ENCODE data around the gene SPAM1.
"Not testable (repeated sequence)": the region's sequence is repeated elsewhere in the genome, so short reads cannot be mapped to it uniquely, and the experiment has no call there.

The SPAM1 gene

DNA sequence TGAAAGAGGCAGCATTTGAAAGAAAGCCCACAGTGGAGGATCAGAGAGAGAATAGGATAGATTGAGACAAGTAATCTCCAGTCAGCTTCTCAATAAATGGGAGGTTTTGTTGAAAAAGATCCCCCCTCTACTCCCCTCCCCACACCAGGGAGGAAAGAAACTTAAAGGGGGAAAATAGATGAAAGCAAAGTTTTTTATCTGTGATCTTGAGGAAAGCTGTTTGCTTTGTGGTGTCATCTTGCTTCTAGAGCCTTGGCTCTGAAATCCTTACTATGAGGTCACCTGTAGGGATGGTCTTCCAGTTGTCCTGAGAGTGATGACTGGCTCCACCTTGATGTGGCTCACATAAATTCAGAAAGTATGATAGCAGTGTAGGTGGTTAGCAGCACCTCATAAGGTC lies at the start of gene SPAM1:
Gene SPAM1, plus strand, starts transcription at position 301 of the 400 bp plus-strand sequence. CDS start 28,330 bp downstream, outside the sequence.
- DNase-seq, result no peak

DNA sequence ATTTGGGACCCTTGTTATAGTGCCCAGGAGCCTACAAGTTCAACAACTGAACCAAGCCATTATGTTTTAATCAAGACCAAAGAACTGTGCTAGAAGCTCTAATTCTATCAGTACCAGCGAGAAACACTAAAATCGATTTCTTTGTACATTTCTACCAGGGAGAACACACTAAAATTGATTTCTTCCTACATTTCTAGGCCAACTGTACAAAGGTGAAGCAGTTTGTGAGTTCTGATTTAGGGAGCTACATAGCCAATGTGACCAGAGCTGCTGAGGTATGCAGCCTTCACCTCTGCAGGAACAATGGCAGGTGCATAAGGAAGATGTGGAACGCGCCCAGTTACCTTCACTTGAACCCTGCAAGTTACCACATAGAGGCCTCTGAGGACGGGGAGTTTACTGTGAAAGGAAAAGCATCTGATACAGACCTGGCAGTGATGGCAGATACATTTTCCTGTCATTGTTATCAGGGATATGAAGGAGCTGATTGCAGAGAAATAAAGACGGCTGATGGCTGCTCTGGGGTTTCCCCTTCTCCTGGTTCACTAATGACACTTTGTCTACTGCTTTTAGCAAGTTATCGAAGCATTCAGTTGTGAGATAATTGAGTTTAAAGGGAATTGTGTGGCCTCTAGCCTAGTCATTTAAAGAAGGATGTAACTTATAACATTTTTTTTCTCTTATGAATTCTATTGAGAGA lies 48.3 kb upstream of the SPAM1 start:
- no peak for DNase-seq

DNA sequence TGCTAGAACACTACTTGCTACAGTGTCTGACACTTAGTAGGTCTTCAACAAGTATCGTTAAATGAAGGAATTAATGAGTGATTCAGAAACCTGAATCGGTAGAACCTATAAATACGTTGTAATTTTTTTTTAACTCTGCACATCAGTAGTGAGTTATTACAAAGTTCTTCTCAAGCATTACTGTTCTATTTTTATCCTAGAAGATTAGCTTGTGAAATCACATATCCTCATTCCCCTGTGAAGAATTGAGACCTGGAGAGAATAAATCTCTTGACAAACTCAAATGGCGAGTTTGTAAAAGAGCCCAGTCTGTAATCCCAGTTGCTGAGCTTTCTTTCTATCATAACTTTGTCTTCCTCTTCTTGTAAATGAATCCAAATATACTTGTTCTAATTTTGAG lies 45.4 kb upstream of the SPAM1 start:
- no peak for DNase-seq

DNA sequence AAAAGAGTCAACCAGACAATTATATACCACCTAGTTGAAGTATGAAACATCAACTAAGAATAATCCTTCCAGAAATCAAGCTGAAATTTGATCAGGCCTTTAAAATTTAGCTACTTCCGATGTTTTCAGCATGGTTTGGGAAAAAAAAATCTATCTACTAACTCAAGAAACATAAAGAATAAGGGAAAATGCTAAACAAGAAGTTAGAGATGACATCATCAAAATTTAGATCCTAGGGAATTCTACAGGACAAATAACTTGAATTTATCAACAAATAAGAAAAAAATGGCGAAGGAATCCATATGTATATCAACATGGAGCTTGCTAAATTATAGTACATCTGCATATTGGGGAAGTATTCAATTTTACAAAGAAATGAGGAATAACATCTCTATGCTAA lies 43.7 kb upstream of the SPAM1 start:
- no peak for DNase-seq

GRCh38 chr7:123883154-123883553 lies 41.9 kb upstream of the SPAM1 start:
- no peak for DNase-seq

DNA sequence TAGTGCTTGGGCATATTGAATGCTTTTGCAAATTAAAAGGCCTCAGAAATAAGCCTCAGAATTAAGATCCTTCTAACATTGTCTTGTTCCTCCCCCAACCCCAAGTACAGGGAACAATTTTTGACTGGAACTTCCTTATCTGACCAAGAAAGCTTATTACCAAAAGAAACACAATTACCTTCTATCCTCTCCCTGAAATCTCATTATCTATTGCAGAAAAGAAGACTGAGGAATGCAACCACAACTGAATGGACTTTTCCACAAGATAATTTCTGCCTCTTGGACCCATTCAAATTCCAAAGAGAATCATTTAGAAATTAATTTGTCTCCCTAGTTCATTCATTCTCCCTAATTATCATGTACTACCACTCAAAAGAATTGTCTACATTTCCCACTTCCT lies 36.8 kb upstream of the SPAM1 start:
- no peak for DNase-seq

DNA sequence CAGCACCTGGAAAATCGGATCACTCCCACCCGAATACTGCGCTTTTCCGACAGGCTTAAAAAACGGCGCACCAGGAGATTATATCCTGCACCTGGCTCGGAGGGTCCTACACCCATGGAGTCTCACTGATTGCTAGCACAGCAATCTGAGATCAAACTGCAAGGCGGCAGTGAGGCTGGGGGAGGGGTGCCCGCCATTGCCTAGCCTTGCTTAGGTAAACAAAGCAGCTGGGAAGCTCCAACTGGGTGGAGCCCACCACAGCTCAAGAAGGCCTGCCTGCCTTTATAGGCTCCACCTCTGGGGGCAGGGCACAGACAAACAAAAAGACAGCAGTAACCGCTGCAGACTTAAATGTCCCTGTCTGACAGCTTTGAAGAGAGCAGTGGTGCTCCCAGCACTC lies 30.3 kb upstream of the SPAM1 start:
- DNase-seq, result not testable (repeated sequence)

DNA sequence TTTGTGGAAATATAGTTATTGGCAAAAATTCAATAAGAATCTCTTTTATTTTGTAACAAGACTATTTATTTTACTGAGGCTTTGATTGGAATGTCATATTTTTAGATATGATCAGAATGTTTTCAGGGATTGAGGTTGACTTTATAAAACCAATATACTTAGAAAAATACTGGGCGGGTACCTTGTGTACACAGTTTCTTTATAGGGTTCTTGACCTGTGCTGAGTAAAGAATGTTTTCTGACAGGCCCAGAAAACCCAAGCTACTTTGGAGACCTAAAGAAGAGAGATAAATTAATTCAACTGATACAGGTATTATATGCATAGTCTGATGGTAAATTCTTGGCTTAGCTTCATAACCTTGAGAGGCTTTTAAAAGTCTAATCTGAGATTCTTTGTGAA lies 23.9 kb upstream of the SPAM1 start:
- no peak for DNase-seq

DNA sequence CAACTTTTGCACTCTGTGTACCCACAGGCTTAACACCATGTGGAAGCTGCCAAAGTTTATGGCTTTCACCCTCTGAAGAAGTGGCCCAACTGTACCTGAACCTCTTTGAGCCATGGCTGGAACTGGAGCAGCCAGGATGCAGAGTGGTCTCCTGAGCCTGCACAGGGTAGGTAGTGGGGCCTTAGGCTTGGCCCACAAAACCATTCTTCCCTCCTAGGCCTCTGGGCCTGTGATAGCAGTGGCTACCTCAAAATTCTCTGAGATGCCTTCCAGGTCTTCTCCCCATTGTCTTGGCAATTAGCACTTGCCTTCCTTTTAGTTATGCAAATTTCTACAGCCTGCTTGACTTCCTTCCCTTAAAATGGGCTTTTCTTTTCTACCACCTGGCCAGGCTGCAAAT lies 19.3 kb upstream of the SPAM1 start:
- DNase-seq, result no peak

GRCh38 chr7:123916240-123916724 lies 8.8 kb upstream of the SPAM1 start:
- DNase-seq, result no peak

- no peak for DNase-seq
These were observed 7.2 kb upstream of the SPAM1 start for GRCh38 chr7:123917878-123918277.

DNA sequence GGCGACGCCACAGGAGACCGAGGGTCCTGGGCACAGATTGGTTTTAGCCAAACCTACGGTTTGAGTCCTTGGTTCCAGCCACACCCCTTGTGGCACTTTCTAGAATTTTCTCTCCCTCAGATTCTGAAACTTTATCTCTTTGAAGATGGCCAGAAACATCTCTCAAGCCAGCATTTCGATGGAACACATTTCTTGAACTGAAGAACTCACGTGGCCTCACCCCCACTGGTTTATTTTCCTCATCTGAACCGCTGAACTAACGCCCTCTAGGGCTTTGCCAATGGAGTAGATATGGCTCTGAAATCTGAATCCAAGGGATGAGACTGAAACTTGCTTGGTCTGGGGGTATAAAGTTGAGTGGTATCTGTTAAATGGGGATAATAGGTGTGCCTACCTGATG lies 6.7 kb upstream of the SPAM1 start:
- DNase-seq, result no peak

- DNase-seq, result no peak
These were observed 1.4 kb upstream of the SPAM1 start for GRCh38 chr7:123923599-123923998.

GRCh38 chr7:123929107-123929506 lies 4.1 kb downstream of the SPAM1 start:
- DNase-seq, result no peak

- DNase-seq, result no peak
These were observed 4.6 kb downstream of the SPAM1 start for GRCh38 chr7:123929655-123930054.

DNA sequence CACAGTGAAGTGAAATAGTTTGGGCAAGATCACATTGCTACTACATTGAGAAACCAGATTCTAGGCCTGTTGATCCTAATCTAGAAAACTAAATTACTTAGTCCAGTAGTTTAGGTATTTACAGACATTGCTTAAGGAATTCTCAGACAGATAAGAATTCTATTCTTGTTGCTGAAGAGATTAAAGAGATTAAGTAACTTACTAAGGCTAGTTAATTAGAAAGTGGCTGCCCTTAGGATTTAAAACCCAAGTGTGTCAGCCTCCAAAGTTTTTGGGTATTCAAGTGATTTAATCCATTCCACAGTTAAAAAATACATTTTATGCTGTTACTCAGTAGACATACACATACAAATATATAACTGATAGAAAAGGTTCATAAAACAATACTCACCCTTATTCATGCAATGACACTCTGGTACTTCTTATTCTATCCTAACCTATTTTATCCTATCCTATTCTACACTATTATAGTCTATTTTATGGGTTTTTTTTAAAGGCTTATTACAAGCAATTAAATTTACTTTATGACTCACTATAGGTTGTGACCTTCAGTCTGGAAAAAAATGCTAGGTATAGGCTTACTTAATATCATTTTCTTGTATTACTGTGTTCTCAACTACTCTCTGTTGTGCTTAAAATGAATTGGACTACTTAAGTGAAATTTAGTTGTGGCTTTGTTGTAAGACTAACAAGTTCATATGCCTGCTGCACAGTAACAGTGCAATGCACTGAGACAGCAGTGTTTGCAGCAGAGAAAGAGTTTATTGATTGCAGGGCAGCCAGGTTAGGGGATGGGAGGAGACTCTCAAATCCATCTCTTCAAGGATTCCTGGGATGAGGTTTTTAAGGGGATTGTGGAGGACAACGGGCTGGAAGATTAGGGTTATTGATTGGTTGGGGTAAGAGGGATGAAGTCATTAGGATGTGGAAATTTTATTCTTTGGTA lies 10.7 kb downstream of the SPAM1 start:
- DNase-seq, result no peak

- DNase-seq, result no peak
These were observed 11.3 kb downstream of the SPAM1 start for GRCh38 chr7:123936388-123936787.

- DNase-seq, result no peak
These were observed 14.7 kb downstream of the SPAM1 start for GRCh38 chr7:123939784-123940183.

DNA sequence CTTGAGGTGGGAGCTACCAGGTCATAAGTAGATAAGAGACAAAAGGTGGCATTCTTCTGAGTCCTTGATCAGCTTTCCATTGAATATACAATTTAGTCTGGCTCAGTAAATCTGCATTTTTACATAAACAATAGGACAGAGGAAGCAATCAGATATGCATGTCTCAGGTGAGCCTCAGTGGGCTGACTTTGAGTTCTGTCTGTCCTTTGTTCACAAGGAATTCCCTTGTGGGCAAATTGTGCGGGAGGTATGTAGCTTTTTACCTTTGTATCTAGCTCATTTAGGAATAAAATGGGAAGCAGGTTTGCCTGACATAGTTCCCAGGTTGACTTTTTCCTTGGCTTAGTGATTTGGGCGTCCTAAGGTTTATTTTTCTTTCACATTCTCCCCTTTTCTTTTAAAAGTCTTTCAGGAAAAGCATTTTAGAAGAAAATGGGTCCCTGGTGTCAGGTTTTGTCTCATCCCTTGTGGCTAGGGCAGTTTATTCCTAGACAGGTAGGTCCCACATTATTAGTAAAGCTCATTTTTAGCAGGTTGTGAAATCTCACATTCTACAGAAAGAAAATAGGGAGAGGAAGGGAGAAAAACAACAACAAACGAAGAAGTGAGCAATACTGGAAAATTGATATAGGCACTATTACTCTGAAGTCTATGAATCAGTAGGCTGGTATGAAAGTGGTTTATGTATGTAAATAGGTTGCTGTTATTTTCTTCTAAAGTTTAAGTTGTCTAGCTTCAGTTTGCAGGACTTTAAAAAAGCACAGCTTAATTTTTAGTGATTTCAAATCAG lies 16.5 kb downstream of the SPAM1 start:
- DNase-seq, result no peak

DNA sequence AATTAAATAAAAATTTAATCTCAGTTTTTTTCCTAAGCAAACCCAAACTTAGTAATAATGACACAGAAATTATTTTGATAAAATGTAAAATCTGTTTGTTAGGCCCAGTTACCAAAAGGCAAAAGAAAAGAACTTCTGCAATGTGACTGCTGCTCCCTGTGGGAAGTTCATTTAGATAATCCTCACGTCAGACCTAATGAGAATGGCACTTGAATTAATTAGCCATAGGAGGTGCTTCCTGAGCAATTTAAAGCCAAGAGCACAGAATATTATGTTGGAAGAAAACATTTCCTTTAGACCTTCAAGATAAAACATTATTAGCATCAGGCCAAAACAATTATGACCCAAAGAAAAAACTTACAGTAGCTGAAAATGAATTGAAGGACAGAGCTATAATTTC lies 19.4 kb downstream of the SPAM1 start:
- DNase-seq, result no peak

DNA sequence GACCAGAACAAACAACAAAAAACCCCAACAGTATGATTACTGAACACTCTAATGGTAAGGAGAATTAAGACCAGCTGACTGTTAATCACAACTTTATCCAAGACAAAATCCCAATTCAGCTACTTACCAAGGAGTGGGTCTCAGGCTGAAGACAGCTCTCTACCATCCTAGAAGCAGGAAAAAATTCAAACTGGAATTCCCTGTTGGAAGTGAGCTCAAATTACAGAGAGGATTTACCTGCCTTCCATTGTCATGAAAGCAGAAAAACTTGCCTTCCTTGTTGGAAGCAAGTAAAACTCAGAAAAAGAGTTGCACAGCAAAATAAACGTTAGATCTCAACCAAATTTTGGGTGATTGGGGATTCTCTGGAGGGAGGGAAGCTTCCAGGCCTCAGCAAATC lies 20.9 kb downstream of the SPAM1 start:
- no peak for DNase-seq

DNA sequence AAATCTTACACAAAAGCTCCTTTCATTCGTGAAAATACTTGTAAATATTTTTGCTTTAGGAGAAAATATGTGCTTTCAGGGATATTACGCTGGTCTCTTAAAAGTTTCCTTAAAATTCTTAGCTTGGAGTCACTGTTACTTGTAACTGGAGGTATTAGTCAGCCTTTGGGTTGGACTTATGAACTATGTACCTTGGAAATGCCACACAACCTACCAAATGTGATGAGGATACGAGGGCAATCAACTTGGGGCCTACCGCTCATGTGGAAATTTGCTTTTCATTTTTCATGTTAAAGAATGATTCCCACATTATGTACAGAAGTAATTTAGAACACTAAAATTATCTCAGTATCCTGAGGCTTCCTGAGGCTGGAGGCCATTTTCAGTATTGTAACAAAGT lies 23.1 kb downstream of the SPAM1 start:
- DNase-seq, result no peak

DNA sequence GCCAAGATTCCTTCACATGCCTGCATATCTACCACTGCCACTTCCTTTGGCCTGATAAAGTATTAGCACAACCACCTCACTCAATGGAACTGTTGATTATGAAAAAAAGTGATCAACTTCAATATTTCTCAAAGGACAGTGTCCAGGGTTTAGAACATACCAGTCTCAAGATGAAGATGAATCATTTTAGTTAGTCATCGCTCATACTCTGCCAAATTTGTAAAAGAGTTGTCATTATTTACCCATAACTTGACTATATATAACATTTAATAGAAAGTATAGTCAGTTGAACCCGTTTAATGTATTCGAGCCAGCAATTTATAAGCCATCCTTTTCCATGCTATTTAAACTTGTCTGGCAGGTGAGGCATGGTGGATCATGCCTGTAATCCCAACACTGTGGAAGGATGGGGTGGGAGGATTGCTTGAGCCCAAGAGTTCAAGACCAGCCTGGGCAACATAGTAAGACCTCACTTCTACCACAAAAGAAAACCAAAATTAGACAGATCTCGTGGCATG lies 33.2 kb downstream of the SPAM1 start:
- DNase-seq, result no peak
